GM12878 (cell line): Measurements from ENCODE around the gene MARVELD2.
"Not testable (repeated sequence)": the region's sequence is repeated elsewhere in the genome, so short reads cannot be mapped to it uniquely, and the experiment has no call there.

Source experiments
- CHD4 ChIP-seq: fragments of 200-600 bp; sonication (generic); IDR thresholded peaks from 2 replicates; pipeline ENCODE4 v1.6.1; 2016; ENCODE audit warnings: mild to moderate bottlenecking
- EP300 ChIP-seq, 2 experiments: fragments of 150-350 bp in 1 of 2; IDR thresholded peaks; 2 replicates each; pipeline ENCODE4 v1.6.1; 2011 to 2012; ENCODE audit warnings: low read depth in 2 of 2, low read length in 2 of 2, borderline replicate concordance in 1 of 2, improper control_type of control experiment in 1 of 2, inconsistent platforms in 1 of 2; ENCODE audit not compliant: control insufficient read depth in 1 of 2
- EZH2 ChIP-seq: IDR thresholded peaks from 2 replicates; pipeline ENCODE4 v1.6.1; 2012; ENCODE audit warnings: low read depth, mild to moderate bottlenecking, control low read depth, inconsistent platforms, low read length, borderline replicate concordance; ENCODE audit not compliant: control insufficient read depth
- IKZF1 ChIP-seq: fragments of 450-650 bp; conservative IDR thresholded peaks from 2 replicates; pipeline ENCODE4 v1.6.1; 2017; ENCODE audit warnings: antibody characterized with exemption, mild to moderate bottlenecking
- MYC ChIP-seq: IDR thresholded peaks from 2 replicates; pipeline ENCODE4 v1.6.1; 2011; ENCODE audit warnings: mild to moderate bottlenecking, low read length, moderate library complexity, inconsistent platforms; ENCODE audit not compliant: insufficient read depth, insufficient replicate concordance, insufficient read length, severe bottlenecking
- SIN3A ChIP-seq: IDR thresholded peaks from 2 replicates; pipeline ENCODE4 v1.6.1; 2012; ENCODE audit warnings: low read depth, low read length, improper control_type of control experiment
- SMAD1 ChIP-seq: fragments of 450-650 bp; IDR thresholded peaks from 2 replicates; pipeline ENCODE4 v1.6.1; 2018; ENCODE audit warnings: mild to moderate bottlenecking, low read depth; ENCODE audit not compliant: partially characterized antibody
- TF ChIP-seq, protein P1 (sequence below): IDR thresholded peaks from 2 replicates; pipeline ENCODE4 v1.6.1; 2012; ENCODE audit warnings: low read depth, low read length, improper control_type of control experiment
- TF ChIP-seq, protein P2 (sequence below): fragments of 450-650 bp; IDR thresholded peaks from 2 replicates; pipeline ENCODE4 v1.6.1; 2017; ENCODE audit warnings: mild to moderate bottlenecking, moderate library complexity
- TF ChIP-seq, protein P3 (sequence below): fragments of 450-650 bp; IDR thresholded peaks from 2 replicates; pipeline ENCODE4 v1.6.1; 2018; ENCODE audit warnings: mild to moderate bottlenecking, low read depth, moderate library complexity; ENCODE audit not compliant: partially characterized antibody

DNA sequence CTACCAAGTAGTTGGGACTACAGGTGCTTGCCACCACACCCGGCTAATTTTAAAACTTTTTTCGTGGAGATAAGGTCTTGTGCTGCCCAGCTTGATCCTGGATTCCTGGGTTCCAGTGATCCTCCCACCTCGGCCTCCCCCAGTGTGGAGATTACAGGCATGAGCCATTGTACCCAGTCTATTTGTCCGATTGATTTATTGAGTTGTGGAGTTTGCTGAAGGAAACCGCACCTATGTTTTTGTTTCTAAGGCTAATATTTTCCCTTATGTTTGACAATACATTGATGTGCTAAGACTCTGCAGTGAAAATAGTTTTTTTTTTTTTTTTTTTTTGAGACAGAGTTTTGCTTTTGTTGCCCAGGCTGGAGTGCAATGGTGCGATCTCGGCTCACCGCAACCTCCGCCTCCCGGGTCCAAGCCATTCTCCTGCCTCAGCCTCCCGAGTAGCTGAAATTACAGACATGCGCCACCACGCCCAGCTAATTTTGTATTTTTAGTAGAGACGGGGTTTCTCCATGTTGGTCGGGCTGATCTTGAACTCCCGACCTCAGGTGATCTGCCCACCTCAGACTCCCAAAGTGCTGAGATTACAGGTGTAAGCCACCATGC is 57.7 kb downstream of the MARVELD2 start:
- not testable (repeated sequence) for TF ChIP-seq SMAD1; IKZF1; MYC; EP300 (IDR thresholded peaks at IDR 0.05; ENCODE audit: borderline replicate concordance in 1 of 2, control insufficient read depth in 1 of 2, low read depth in 2 of 2, low read length in 2 of 2); EZH2; CHD4; SIN3A
- TF ChIP-seq, protein P1, sequence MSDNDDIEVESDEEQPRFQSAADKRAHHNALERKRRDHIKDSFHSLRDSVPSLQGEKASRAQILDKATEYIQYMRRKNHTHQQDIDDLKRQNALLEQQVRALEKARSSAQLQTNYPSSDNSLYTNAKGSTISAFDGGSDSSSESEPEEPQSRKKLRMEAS, result not testable (repeated sequence)
- TF ChIP-seq, protein P2, sequence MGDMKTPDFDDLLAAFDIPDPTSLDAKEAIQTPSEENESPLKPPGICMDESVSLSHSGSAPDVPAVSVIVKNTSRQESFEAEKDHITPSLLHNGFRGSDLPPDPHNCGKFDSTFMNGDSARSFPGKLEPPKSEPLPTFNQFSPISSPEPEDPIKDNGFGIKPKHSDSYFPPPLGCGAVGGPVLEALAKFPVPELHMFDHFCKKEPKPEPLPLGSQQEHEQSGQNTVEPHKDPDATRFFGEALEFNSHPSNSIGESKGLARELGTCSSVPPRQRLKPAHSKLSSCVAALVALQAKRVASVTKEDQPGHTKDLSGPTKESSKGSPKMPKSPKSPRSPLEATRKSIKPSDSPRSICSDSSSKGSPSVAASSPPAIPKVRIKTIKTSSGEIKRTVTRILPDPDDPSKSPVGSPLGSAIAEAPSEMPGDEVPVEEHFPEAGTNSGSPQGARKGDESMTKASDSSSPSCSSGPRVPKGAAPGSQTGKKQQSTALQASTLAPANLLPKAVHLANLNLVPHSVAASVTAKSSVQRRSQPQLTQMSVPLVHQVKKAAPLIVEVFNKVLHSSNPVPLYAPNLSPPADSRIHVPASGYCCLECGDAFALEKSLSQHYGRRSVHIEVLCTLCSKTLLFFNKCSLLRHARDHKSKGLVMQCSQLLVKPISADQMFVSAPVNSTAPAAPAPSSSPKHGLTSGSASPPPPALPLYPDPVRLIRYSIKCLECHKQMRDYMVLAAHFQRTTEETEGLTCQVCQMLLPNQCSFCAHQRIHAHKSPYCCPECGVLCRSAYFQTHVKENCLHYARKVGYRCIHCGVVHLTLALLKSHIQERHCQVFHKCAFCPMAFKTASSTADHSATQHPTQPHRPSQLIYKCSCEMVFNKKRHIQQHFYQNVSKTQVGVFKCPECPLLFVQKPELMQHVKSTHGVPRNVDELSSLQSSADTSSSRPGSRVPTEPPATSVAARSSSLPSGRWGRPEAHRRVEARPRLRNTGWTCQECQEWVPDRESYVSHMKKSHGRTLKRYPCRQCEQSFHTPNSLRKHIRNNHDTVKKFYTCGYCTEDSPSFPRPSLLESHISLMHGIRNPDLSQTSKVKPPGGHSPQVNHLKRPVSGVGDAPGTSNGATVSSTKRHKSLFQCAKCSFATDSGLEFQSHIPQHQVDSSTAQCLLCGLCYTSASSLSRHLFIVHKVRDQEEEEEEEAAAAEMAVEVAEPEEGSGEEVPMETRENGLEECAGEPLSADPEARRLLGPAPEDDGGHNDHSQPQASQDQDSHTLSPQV, result not testable (repeated sequence)
- TF ChIP-seq, protein P3, sequence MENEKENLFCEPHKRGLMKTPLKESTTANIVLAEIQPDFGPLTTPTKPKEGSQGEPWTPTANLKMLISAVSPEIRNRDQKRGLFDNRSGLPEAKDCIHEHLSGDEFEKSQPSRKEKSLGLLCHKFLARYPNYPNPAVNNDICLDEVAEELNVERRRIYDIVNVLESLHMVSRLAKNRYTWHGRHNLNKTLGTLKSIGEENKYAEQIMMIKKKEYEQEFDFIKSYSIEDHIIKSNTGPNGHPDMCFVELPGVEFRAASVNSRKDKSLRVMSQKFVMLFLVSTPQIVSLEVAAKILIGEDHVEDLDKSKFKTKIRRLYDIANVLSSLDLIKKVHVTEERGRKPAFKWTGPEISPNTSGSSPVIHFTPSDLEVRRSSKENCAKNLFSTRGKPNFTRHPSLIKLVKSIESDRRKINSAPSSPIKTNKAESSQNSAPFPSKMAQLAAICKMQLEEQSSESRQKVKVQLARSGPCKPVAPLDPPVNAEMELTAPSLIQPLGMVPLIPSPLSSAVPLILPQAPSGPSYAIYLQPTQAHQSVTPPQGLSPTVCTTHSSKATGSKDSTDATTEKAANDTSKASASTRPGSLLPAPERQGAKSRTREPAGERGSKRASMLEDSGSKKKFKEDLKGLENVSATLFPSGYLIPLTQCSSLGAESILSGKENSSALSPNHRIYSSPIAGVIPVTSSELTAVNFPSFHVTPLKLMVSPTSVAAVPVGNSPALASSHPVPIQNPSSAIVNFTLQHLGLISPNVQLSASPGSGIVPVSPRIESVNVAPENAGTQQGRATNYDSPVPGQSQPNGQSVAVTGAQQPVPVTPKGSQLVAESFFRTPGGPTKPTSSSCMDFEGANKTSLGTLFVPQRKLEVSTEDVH, result not testable (repeated sequence)
